ENCODE results near the gene ABHD11. TPM values are rescaled to one million over a fixed set of nuclear protein-coding genes. Genes with fewer than 3 reads are reported as not detected.
"Not testable (repeated sequence)": the region's sequence is repeated elsewhere in the genome, so short reads cannot be mapped to it uniquely, and the experiment has no call there.

Gene ABHD11, protein sequence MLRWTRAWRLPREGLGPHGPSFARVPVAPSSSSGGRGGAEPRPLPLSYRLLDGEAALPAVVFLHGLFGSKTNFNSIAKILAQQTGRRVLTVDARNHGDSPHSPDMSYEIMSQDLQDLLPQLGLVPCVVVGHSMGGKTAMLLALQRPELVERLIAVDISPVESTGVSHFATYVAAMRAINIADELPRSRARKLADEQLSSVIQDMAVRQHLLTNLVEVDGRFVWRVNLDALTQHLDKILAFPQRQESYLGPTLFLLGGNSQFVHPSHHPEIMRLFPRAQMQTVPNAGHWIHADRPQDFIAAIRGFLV
- 10 to 100 TPM; 14.0 to 15.1 TPM for total RNA-seq
- total RNA-seq, result 9.2 to 9.6 reads per million in 2 donors

DNA sequence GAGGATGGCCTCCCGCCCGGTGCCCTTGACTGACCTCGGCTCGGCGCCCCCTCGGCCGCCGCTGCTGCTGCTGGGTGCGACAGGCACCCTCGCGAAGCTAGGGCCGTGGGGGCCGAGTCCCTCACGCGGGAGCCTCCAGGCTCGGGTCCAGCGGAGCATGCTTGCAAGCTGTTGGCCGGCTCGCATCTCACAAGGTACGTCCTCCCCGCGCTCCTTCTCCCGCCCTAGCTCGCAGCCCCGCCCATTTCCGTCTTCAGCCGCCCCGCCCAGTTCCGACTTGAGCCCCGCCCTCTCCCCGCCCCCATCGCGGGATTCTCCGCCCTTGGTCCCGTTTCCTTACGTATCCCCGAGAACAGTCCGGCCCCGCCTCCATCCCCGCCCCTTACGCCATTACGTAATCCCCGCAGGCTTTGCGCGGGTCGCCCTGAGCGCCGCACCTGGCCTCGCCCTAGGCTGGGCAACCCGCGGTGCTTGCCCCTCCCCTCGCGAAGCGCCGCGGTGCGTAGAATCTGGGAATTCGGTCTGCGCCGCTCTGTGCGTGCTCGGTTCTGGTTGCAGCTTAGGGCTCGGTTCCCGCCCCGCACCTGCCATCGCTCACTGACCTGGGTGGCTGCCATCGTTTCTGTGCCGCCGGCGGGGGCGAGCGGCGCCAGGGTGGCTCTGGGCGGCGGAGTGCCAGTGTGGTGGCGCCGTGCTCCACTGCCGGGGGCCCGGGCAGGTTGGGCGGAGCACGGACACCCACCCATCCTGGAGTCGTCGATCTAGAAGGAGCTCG, at the start of gene ABHD11:
Gene ABHD11 (minus strand): TSS at position 191 of the 775 bp plus-strand sequence. CDS start 32 bp downstream, at position 159.
- DNase-seq, result peak; percentile 95 to 98 (median 97)
- ATAC-seq, result peak; percentile 93
- no peaks in the 10 kb centered on the region for H3K9me3 ChIP-seq (ENCODE audit: control insufficient read depth, low read length, poor library complexity, severe bottlenecking)
- H3K4me3 Mint-ChIP-seq, result peak within 1 kb of the TSS; percentile 93
- peaks cover 8% of the 10 kb centered on the region for H3K4me1 Mint-ChIP-seq
- H3K36me3 Mint-ChIP-seq (ENCODE audit: low read depth), result no peaks in the 10 kb centered on the region
- no peaks in the 10 kb centered on the region for H3K27me3 Mint-ChIP-seq
- H3K27ac Mint-ChIP-seq, result peak within 1 kb of the TSS; percentile 77

DNA sequence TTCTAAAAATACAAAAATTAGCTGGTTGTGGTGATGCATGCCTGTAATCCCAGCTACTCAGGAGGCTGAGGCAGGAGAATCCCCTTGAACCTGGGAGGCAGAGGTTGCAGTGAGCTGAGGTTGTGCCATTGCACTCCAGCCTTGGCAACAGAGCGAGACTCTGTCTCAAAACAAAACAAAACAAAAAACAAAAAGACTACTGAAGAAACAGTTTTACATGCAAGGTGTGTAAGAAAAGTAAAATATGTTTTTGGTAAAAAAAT, 49.1 kb upstream of the ABHD11 start:
- ATAC-seq; H3K4me3 Mint-ChIP-seq; DNase-seq; H3K27ac Mint-ChIP-seq; H3K9me3 ChIP-seq (ENCODE audit: control insufficient read depth, low read length, poor library complexity, severe bottlenecking); H3K27me3 Mint-ChIP-seq; H3K36me3 Mint-ChIP-seq (ENCODE audit: low read depth); H3K4me1 Mint-ChIP-seq: not testable (repeated sequence)

DNA sequence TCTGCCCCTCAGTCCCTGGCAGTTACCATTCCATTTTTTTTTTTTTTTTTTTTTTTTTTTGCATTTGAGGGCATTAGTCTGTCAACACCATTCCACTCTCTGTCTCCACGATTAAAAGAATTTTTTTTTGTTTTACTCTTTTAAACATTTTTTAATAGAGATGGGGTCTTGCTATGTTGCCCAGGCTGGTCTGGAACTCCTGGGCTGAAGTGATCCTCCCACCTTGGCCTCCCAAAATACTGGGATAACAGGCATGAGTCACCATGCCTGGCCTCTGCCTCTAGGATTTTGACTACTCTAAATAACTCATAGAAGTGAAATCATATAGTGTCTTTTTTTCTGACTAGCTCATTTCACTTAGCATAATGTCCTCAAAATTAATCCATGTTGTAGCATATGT, 48.0 kb upstream of the ABHD11 start:
- Mint-ChIP-seq H3K4me1 (no peaks in the 10 kb centered on the region), H3K4me3 (no peak overlapping the region), H3K27ac (peak overlapping the region; percentile 51), H3K27me3 (no peaks in the 10 kb centered on the region), H3K36me3 (ENCODE audit: low read depth) (no peaks in the 10 kb centered on the region)
- no peak for DNase-seq
- ATAC-seq, result no peak
- H3K9me3 ChIP-seq (ENCODE audit: control insufficient read depth, low read length, poor library complexity, severe bottlenecking), result no peaks in the 10 kb centered on the region

DNA sequence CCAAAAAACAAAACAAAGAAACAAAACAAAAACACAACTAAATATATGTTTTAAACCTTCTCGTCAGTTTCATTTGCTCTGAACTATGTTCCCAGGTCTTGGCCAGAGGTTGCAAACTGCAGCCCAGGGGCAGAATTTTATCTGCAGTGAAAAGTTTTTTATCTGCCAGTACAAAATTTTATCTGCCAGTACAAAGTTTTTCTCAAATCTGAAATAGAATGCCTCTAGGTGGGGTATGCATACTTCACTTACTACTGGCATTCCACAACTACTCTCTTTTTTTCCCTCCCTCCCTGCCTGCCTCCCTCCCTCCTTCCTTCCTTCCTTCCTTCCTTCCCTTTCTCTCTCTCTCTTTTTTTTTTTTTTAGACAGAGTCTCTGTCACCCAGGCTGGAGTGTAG, 40.9 kb upstream of the ABHD11 start:
- H3K9me3 ChIP-seq (ENCODE audit: control insufficient read depth, low read length, poor library complexity, severe bottlenecking), result no peaks in the 10 kb centered on the region
- Mint-ChIP-seq H3K4me1 (no peaks in the 10 kb centered on the region), H3K27ac (no peak overlapping the region), H3K27me3 (peaks cover 13% of the 10 kb centered on the region), H3K36me3 (ENCODE audit: low read depth) (no peaks in the 10 kb centered on the region), H3K4me3 (no peak overlapping the region)
- ATAC-seq, result no peak
- DNase-seq, result no peak

DNA sequence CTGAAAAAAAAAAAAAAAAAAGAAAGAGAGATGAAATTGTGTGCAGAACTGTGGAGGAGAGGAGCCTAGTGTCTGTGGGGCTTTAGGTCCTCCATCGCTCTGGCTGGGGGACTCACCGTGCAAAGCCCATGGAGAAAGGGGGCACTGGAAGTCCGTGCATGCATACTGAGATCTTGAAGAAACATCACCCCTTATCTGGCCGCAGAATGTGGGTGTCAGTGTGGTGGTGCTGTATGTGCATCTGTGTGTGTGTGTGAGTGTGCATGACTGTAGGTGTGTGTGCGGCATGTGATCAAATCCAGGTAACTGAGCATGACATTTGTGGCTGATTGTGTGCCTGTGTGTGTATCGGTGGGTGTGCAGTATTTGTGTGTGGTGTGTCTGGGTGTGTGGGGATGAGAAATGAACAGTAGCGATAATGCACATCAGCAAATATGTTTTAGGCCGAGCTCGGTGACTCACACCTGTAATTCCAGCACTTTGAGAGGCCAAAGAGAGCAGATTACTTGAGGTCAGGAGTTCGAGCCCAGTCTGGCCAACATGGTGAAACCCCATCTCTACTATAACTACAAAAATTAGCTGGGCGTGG, 40.3 kb upstream of the ABHD11 start:
- H3K36me3 Mint-ChIP-seq (ENCODE audit: low read depth), result no peaks in the 10 kb centered on the region
- H3K27me3 Mint-ChIP-seq, result peaks cover 20% of the 10 kb centered on the region
- H3K9me3 ChIP-seq (ENCODE audit: control insufficient read depth, low read length, poor library complexity, severe bottlenecking), result no peaks in the 10 kb centered on the region
- ATAC-seq (no peak), DNase-seq (no peak)
- H3K27ac Mint-ChIP-seq, result no peak overlapping the region
- H3K4me1 Mint-ChIP-seq, result no peaks in the 10 kb centered on the region
- no peak overlapping the region for H3K4me3 Mint-ChIP-seq

DNA sequence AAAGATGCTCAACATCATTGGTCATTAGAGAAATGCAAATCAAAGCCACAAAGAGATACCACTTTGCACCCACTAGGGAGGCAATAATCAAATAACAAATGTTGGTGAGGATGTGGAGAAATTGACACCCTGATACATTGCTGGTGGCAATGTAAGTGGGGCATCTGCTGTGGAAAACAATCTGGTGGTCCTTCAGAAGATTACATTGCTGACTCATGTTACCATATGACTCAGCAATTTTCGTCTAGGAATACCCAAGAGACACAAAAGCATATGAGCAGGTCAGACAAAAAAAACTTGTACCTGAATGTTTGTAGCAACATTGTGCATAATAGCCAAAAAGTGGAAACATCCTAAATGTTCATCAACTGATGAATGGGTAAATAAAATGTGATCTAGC, 36.3 kb upstream of the ABHD11 start:
- DNase-seq (no peak), ATAC-seq (no peak)
- H3K27me3 Mint-ChIP-seq, result peaks cover 48% of the 10 kb centered on the region
- H3K9me3 ChIP-seq (ENCODE audit: control insufficient read depth, low read length, poor library complexity, severe bottlenecking), result no peaks in the 10 kb centered on the region
- H3K4me1 Mint-ChIP-seq, result peaks cover 3% of the 10 kb centered on the region
- H3K36me3 Mint-ChIP-seq (ENCODE audit: low read depth), result peaks cover 3% of the 10 kb centered on the region
- H3K4me3 Mint-ChIP-seq, result no peak overlapping the region
- H3K27ac Mint-ChIP-seq, result no peak overlapping the region

DNA sequence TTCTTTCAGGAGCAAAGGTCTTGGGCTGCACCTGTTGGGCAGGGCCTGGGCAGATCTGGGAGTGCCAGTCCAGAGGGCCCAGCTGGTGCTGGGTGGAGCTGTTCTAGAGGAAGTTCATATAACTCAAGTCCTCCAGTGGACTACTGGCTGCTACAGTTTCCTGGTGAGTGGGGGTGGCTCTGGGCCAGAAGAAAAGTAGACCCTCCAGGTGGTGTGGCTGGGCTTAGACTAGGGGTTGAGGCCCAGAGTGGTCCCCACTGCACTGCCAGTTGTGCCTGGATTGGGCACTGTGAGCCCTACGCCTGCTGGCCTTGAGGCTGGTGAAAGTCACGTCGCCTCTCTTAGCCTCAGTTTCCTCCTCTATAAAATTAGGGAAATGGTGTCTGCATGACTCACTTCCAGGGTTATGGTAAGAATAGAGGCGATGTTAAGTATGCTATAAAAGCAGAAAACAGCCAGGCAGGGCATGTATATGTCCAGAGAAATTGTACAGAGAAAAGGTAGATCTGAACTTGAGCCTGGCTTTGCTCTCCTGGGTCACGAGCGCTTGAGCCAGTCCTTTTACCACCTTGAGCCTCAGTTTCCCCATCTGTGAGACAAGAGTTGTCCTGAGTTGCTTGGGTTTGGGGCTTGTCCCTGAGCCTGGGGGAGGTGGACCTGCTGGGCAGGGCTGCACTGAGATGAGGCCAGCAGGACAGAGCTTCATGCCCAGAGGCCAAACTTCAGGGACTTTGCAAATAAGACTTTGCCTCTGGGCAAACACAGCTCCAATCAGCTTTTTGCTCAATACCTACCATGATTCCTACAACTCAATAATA, 35.3 kb upstream of the ABHD11 start:
- ATAC-seq (no peak), DNase-seq (no peak)
- Mint-ChIP-seq H3K4me1 (peaks cover 3% of the 10 kb centered on the region), H3K36me3 (ENCODE audit: low read depth) (peaks cover 3% of the 10 kb centered on the region), H3K27me3 (peaks cover 50% of the 10 kb centered on the region), H3K27ac (no peak overlapping the region), H3K4me3 (no peak overlapping the region)
- H3K9me3 ChIP-seq (ENCODE audit: control insufficient read depth, low read length, poor library complexity, severe bottlenecking), result no peaks in the 10 kb centered on the region

DNA sequence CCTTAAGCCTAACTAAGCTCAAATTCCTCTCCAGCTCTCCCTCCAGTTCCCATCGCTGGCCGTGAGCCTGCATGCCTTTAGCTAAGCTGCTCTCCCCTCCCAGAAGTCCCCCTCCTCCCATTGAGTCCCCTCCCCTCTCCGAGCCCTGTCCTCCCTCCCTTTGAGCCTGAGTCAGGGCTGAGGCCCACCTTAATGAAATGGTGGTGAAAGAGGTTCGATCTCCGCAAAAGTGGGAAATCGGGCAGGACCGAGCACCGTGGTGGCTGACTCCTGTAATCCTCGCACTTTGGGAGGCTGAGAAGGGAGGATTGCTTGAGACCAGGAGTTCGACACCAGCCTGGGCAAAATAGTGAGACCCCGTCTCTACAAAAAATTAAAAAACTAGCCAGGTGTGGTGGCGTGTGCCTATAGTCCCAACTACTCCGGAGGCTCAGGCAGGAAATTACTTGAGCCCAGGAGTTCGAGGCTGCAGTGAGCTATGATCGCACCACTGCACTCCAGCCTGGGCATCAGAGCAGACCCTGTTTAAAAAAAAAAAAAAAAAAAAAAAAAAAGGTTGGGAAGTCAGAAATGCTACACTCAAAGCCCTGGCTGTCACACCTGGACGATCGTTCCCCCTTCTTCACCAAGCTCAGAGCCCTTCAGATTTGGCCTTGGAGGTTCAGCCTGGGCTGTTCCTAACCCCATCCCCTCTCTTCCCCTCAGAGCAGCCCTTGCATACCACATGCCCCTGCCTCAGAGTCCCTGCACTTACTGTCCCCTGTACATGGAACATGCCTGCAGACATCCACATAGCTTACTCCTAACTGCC, 32.5 kb upstream of the ABHD11 start:
- H3K36me3 Mint-ChIP-seq (ENCODE audit: low read depth), result peaks cover 3% of the 10 kb centered on the region
- ATAC-seq (no peak), DNase-seq (no peak)
- no peaks in the 10 kb centered on the region for H3K9me3 ChIP-seq (ENCODE audit: control insufficient read depth, low read length, poor library complexity, severe bottlenecking)
- no peak overlapping the region for H3K27ac Mint-ChIP-seq
- peaks cover 62% of the 10 kb centered on the region for H3K27me3 Mint-ChIP-seq
- H3K4me1 Mint-ChIP-seq, result peaks cover 8% of the 10 kb centered on the region
- peak overlapping the region; percentile 76 for H3K4me3 Mint-ChIP-seq

DNA sequence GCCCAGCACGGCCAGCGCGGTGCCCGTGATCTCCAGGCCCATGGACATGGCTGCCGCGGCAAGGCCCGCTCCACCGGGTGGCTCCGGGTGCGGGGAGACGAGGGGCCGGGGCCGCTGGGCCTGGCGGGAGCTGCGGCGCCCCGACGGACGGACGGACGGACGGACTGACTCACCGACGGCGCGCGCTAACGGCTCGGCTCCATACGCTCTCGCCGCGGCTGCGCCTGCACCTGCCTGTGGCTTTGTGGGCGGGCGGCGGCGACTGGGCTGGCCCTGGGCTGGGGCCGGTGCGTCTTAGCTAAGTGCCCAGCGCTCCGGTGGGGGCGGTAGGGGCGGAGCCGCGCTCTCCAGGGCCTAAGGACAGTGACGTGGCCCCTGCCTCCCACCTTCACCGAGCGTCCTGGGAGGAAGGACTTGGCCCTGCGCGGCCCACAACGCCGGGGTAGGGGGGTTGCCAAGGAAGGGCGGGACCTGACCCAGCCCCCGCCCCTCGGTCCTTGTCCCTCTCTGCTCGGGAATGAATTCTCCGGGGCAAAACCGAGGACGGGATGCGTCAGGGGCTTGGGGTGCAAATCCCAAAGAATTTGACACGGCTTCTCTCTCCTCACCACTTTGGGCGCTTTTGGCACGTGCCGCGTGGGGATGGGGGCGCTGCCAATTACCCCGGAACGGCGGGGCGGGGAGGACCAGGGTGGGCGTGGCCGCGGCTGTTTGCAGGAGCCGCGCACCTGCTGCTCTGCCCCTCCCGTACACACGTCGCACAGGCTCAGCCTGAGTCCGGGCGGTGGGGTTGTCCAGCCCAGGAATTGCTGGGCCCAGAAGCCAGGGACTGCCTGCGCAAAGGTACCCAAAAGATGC, 31.6 kb upstream of the ABHD11 start, which contains the start of gene CLDN3:
Gene CLDN3 (minus strand): TSS at position 269 of the 858 bp plus-strand sequence. CDS start 221 bp downstream, at position 48.
- DNase-seq (no peak), ATAC-seq (peak; percentile 40)
- Mint-ChIP-seq H3K36me3 (ENCODE audit: low read depth) (peaks cover 3% of the 10 kb centered on the region), H3K27me3 (peaks cover 62% of the 10 kb centered on the region), H3K4me3 (peak within 1 kb of the TSS; percentile 76), H3K4me1 (peaks cover 8% of the 10 kb centered on the region), H3K27ac (no peak within 1 kb of the TSS)
- H3K9me3 ChIP-seq (ENCODE audit: control insufficient read depth, low read length, poor library complexity, severe bottlenecking), result no peaks in the 10 kb centered on the region

DNA sequence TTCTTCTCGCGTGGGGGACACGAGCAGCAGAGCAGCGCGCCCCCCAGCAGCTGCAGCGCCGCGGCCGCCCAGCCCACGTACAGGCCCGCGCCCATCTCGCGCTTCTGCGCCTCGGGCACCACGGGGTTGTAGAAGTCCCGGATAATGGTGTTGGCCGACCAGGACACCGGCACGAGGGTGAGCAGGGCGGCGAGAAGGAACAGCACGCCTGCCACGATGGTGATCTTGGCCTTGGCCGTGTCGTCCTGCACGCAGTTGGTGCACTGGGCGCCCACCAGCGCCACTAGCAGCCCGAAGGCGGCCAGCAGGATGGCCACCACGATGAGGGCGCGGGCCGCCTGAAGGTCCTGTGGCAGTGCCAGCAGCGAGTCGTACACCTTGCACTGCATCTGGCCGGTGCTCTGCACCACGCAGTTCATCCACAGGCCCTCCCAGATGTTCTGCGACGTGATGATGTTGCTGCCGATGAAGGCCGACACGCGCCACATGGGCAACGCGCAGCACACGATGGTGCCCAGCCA, 30.9 kb upstream of the ABHD11 start:
- no peaks in the 10 kb centered on the region for H3K9me3 ChIP-seq (ENCODE audit: control insufficient read depth, low read length, poor library complexity, severe bottlenecking)
- Mint-ChIP-seq H3K4me3 (no peak overlapping the region), H3K27me3 (peaks cover 55% of the 10 kb centered on the region), H3K36me3 (ENCODE audit: low read depth) (peaks cover 3% of the 10 kb centered on the region), H3K27ac (no peak overlapping the region), H3K4me1 (peaks cover 8% of the 10 kb centered on the region)
- DNase-seq, result no peak
- no peak for ATAC-seq

DNA sequence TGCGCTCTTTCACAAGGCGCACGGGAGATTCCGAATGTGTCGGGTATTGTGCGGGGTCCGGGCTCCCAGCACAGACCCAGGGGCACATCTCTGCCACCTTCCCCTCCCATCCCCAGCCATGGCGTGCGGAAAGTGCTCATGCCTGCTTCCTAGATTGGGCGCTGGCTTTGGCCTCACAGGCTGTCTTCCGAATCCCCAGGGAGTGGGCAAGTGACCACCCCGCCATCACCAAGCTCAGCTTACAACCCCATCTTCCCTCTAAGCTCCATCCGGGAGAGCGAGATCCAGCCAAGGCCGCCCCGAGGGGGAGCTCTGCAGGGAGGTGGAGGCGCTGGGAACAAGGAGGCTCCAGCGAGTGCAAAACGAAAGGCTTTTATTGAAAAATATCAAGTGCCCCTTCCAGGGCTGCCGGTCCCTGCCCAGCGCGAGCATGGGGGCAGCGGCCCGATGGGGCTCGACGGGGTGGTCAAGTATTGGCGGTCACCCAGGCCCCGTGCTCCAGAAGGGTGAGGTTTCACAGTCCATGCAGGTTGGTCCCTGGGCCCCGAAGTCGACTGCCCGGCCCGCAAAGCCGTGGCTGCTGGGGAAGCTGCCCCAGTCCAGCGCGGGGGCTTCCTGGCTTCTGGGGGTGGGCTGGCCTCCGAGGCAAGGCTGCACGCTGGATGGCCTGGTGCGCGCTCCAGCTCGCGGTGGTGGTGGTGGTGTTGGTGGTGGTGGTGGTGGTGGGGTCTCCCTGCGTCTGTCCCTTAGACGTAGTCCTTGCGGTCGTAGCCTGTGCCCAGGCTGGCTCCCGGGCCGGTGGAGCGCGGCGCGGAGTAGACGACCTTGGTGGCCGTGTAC, 30.3 kb upstream of the ABHD11 start:
- H3K4me3 Mint-ChIP-seq, result peak overlapping the region; percentile 28
- no peaks in the 10 kb centered on the region for H3K9me3 ChIP-seq (ENCODE audit: control insufficient read depth, low read length, poor library complexity, severe bottlenecking)
- H3K27me3 Mint-ChIP-seq, result peaks cover 48% of the 10 kb centered on the region
- peaks cover 3% of the 10 kb centered on the region for H3K36me3 Mint-ChIP-seq (ENCODE audit: low read depth)
- H3K4me1 Mint-ChIP-seq, result peaks cover 8% of the 10 kb centered on the region
- H3K27ac Mint-ChIP-seq, result no peak overlapping the region
- DNase-seq, result no peak
- ATAC-seq, result no peak
